HG03521 (cell line): ENCODE measurements around the gene GMPR2.

Experiments used
- ATAC-seq: cut with Tn5 transposase; IDR thresholded peaks from one replicate; pipeline ENCODE4 v1.9.1; 2021; ENCODE audit warnings: mild to moderate bottlenecking, moderate library complexity; ENCODE audit not compliant: unreplicated experiment

The GMPR2 gene

DNA sequence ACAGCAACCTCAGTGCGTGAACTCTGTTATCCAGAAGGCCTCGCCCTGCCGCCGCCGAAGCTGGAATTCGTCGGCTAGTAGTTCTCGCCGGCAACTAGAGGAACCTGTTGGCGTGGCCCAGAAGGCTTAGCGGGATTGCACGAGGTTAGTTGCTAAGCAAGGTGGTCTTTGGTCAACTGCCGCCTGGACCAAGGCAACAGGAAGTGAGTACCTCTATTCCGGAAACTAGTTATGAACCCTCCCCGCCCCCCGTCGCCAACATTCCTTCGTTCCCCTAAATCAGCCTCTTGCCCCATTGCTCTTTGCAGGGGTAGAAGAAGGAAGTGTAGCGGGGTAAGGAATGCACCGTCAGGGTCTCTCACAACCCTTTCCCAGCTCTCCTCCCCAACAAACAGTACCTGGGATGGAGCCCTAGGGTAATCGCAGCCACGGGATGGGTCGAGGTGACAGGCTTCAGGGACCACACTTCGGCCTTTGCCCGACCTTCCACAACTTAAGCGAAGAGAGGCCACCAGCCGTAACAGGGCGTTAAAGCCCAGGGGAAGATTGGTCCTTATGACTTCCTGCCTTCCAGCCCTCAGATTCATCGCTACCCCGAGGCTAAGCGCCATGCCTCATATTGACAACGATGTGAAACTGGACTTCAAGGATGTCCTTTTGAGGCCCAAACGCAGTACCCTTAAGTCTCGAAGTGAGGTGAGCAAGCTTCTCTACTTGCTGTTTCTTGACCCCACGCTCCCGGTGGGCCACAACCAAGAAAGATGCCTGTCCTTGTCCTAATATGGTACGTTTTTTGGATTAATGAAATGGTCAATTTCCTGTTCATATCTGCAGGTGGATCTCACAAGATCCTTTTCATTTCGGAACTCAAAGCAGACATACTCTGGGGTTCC is at the start of gene GMPR2:
Gene GMPR2 (plus strand): TSS at position 285 of the 893 bp plus-strand sequence. CDS start 325 bp downstream, at position 610.
- peak; percentile 42 for ATAC-seq

GRCh38 chr14:24183014-24183481 is 49.7 kb upstream of the GMPR2 start:
- no peak for ATAC-seq

DNA sequence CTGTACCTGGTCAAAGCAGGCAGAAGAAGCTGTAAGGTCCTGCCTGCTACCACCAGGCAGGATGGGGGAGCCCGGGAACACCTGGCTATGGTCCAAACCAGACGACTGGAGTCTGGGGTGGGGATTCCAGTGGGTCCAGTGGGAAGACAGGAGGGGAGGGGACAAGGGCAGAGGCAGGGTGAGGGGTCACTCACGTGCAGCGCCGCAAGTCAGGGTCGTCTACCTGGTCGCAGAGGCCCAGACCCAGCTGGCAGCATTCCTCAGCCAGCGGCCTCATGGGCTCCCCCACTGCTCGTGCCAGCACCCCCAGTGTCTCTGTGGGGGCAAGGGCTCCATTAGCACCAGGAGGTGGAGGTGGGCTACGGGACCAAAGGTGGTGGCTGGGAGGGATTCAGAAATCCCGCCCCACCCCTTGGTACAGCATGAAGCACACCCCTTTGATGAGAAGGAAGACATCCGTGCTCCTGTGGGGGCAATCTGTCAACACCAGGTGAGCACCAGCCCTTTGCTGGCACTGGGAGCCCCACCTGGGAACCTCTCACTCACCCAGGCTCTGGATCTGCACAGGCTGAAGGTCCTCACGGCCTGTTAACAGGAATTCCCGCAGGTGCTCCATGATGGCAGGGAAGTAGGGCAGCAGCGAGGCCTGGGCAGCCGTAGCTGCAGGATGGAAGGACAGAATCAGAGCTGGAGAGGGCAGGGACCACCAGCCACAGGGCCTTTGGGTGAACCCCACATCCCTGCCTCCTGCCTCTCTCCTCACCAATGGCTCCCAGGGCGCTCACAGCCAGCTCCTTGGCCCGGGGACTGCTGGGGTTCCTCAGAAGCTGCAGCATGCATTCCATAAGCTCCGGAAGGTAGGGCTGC is 48.4 kb upstream of the GMPR2 start:
- no peak for ATAC-seq

DNA sequence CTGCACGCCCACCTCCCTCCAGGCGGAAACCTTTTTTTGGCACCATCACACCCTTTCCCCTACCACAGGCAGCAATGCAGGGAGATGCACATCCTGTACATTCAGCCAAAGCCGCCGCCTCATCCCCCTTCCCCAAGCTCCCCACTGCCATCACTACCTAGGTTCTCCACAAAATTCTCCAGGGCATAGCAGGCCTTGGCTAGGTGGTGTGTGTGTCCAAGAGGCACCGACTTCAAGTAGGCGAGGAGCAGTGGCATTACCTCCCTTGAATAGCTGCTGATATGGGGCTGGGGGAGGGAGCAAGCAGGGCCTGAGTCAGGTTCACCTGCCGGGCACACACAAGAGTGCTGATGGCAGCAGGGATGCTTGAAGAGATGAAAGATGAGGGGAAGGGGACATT is 47.7 kb upstream of the GMPR2 start:
- no peak for ATAC-seq

DNA sequence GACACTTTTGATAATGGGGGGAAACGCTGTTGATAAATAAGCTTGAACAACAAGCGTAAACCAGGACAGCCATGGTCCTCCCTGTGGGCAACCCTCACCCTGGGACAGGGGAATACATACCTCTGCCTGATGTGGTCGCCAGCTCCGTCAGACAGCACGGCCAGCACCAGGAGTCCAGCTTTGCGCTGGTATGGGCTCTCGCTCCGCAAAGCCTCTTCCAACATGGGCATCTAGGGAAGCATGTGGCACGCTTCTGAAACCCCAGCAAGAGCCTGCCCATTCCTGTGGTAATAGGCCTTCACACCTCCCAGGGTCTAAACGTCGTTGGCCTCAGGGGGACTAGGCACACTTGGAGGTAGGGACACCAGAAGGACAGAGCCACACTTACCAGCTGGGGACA is 47.0 kb upstream of the GMPR2 start:
- no peak for ATAC-seq

- ATAC-seq: no peak
These were observed 45.7 kb upstream of the GMPR2 start for GRCh38 chr14:24186831-24187538.

- no peak for ATAC-seq
These were observed 45.2 kb upstream of the GMPR2 start for GRCh38 chr14:24187539-24187915.

DNA sequence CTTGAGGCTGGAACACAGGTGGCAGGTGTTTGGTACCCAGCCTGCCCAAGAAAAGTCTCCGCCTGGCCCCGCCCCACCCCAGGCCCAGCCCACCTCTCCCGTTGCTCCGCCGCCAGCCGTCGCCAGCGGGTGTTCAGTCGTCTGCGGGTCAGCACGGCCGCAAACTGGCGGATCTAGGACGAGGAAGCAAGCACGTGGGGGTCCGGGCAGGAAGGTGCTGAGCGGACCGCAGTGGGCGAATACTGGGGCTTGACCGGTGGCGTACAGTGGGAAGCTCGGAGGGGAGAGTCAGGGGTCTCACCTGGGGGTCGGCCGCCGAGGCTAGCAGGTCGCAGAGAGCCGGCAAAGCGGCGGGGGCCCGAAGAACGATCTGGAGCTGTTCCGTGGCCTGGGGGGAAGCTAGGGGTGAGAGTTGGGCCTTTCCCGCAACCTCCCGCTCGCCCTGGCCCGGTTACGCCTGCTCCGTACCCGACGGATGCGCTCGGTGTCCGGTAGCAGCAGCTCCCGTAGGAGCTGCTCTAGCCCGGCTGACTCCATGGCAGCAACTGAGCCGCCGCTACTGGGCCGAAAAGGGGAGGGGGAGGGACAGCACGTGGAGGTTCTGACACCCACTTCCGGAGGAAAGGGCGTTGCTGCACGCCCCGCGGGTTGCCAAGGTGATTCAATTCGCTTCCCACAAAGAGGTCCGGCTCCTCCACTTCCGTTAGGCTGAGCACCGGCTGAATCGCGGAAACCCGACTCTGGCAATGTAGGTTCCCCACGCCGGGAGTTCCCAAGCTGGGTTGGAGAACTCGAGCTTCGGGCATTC is 44.3 kb upstream of the GMPR2 start, which contains the start of gene IPO4:
Gene IPO4 (minus strand): TSS at position 566 of the 808 bp plus-strand sequence. CDS start 29 bp downstream, at position 537.
- peak; percentile 87 for ATAC-seq

GRCh38 chr14:24189059-24189375 is 43.7 kb upstream of the GMPR2 start:
- ATAC-seq: no peak

DNA sequence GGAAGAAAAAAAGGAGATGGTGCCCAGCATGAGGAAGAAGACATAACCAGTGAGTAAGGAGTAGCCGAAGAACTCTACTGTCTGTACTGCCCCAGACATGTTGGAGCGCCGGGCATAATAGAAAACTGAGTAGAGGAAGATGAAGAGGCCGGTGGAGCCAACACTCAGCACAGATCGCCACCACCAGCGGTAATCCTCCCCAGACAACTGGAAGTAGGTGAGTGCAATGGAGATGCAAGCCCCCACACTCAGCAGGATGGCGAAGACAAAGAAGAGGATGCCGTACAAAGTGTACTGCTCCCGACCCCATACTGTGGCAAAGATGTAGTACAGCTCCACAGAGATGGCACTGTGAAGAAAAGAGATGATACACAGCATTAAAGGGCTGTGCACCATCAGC is 43.3 kb upstream of the GMPR2 start:
- ATAC-seq: no peak

DNA sequence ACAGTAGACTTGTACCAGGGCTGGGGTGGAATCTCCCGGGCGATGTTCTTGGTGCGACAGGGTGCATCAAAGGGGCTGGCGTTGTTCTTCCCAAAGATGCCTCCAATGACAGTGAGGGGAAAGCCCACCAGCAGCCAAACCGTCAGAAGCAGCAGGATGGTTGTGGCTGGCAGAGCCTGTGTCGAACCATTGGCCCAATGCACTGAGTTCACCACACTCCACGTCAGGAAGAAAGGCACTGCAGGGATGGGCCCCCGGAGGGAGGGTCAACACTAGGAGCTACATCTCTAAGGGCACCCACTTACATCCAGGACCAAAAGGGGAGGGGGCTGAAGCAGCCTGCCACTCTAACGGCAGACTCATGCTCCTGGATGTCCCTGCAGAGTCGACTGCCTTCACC is 42.3 kb upstream of the GMPR2 start:
- no peak for ATAC-seq

DNA sequence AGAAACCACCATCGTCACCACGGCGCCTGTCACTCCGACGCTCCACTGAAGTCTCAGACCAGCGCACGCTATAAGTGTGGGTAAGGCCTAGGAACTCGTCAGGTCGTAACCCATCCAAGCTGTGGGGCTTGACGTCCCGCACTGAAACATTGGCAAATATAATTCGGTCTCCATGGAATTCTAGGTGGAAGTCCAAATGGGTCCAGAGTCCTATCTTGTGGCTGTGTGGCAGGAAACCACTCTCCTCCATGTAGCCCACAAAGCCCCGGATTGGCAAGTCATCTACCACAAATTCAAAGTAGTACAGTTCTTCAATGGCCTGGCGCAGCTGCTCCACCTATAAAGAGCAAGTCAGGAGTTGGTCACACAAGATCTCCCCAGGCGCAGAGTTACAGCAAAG is 39.8 kb upstream of the GMPR2 start:
- no peak for ATAC-seq

- no peak for ATAC-seq
These were observed 38.4 kb upstream of the GMPR2 start for GRCh38 chr14:24194186-24194872.

- ATAC-seq: no peak
These were observed 37.9 kb upstream of the GMPR2 start for GRCh38 chr14:24194873-24195185.

DNA sequence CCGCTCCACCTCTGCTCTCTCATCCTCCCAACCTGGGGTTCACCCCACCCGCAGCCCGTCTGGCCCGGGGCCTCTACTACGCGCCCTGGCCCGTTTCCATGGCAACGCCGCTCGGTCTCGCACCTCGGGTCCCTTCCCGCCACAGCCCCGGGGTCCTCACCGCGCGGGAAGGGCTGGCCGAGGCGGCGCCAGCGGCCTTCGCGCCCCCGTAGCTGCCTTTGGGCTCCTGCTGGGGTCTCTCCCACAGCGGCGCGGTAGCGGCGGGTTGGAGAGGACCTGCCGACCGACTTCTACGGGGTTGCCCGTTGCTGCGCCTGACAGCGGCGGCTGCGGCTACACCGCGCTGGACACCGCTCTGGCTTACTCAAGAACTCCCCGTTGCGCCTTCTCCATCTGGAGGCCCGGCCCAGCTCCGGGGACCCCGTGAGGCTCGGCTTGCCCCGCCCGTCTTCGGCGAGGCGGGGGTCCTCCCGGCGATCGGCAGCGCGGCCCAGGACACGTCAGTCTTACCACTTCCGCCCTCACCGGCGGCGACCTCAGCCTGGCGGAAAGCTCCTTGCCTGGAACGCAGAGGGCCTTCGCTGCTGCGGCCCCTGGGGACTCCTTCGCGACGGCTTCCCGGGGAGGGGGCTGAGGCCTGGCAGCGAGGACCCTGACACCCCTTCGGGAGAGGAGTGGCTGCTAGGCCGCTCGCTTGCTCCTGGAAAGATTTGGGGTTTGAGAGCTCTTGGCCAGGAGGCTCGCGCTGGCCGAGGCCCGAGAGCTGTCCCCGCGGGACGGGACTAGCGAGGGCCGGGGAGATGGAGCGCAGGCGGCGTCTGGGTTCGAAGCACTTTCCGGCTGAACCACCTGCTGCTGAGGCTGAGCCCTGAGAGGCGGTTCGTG is 37.3 kb upstream of the GMPR2 start, which contains the start of gene TM9SF1:
Gene TM9SF1 (minus strand): TSS at position 256 of the 885 bp plus-strand sequence. CDS start 422 bp downstream, outside the sequence.
- peak; percentile 76 for ATAC-seq

- ATAC-seq: peak; percentile 14
These were observed 36.4 kb upstream of the GMPR2 start for GRCh38 chr14:24196071-24197055.

GRCh38 chr14:24197056-24197450 is 35.7 kb upstream of the GMPR2 start:
- ATAC-seq: no peak
